Measurements from ENCODE around the gene DDX6.

DNA sequence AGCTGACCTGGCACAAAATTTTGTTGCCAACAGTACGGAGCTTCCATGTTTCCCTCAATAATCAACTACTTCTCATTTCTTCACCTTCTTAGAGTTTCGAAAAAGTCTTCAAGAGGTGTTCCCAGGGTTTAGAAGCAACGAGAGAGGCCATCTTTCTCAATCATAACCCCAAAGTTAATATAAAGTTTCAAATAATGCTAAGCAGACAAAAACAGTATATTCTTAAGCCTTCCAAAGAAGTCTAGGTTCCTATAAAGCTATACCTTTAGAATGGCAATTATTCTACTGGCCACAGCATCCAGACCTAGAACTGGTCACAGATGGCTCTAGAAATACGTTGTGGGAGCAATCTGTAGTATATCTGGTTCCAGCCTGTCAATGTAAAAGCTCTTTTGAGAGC lies 16.9 kb downstream of the DDX6 start:
- TF ChIP-seq EZH2phosphoT487 (IDR thresholded peaks at IDR 0.05; ENCODE audit: insufficient read depth, low read depth) (no peak), EZH2 (IDR thresholded peaks at IDR 0.05; ENCODE audit: insufficient read depth, poor library complexity, severe bottlenecking) (no peak)

All from GM23248 (cell line).